Activated CD8-positive, alpha-beta memory T cell treated with anti-CD3 and anti-CD28 coated beads for 4 hours (primary cell): Measurements from ENCODE around the gene GET4.
"Not testable (repeated sequence)": the region's sequence is repeated elsewhere in the genome, so short reads cannot be mapped to it uniquely, and the experiment has no call there.

Experiments used
- DNase-seq, 2 donors: peaks; one replicate each; pipeline ENCODE4 v3.0.0-alpha.2; 2020; ENCODE audit warnings: low read depth in 2 of 2

The GET4 gene

GRCh38 chr7:927031-927671 lies 50.8 kb downstream of the GET4 start:
- DNase-seq, result no peak

DNA sequence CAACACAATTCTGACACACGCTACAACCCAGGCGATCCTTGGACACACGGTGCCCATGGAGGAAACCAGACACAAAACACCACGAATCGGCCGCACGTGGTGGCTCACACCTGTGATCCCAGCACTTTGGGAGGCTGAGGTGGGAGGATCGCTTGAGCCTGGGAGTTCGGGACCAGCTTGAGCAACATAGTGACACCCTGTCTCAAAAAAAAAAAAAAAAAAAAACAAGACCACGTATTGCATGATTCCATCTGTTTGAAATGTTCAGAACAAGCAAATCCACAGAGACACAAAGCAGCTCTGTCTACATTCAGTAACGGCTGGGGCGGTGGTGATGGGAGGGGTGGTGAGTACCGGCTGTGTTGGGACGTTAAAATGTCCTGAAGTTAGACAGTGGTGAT lies 53.0 kb downstream of the GET4 start:
- no peak for DNase-seq

DNA sequence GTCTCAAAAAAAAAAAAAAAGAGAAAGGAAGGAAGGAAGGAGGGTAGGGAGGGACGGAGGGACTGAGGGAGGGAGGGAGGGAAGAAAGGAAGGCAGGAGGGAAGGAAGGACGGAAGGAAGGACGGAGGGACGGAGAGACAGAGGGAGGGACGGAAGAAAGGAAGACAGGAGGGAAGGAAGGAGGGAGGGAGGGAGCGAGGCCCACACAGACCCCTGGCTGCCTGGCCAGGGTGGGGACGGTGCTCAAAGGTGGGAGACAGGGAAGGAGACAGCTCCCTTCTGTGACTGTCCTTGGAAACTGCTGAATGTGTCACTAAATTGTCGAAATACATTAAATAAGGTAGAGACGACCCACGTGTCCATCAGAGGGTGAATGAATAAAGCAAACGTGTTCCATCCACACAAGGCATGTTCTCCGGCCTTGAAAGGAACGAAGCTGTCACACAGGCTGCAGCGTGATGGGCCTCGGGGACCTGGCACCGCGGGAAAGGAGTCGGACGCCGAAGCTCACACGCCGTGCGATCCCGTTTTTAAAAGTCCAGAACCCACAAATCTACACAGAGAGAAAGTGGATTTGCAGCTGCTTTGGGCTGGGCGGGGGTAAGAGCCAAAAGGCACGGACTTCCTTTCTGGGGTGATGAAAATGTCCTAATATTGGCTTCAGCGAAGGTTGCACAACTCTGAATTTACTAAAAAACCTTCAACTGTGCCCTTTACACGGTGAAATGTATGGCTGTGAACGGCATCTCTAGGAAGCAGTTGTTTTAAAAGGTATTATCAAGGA lies 54.8 kb downstream of the GET4 start:
- DNase-seq, result no peak

DNA sequence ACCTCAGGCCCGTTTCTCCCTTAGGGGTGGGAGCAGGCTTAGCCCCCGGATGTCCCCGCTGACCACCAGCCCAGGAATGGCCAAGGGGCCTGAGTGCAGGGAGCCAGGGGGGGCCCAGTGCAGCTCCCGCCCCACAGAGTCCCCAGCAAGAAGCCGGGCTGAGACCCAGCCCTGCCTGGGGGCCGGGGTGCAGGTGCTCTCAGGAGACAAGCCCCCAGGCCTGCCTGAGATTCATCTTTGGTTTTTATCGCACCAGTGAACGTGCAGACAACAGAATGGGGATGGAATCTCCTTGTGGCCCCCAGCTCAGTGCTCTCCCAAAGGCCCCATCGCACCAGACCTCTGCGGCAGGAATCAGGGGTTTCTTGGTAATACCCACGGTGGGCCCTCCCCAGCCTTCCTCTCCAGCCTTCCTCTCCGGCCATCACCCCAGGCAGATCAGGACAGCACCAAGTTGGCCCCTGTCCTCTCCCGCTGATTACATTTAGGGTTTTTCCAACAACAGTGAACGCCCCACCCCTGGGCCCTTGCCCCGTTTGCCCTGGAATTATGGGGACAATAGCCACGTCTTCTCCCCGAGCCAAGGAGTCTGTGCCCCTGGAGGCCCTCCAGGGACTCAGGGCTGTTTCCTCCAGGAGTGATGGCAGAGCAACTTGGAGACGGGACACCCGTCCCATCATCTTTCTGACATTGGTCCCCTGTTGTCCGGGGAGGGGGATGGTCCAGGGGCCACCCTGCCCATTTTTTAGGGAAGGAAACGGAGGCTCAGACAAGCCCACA lies 55.7 kb downstream of the GET4 start:
- no peak for DNase-seq

DNA sequence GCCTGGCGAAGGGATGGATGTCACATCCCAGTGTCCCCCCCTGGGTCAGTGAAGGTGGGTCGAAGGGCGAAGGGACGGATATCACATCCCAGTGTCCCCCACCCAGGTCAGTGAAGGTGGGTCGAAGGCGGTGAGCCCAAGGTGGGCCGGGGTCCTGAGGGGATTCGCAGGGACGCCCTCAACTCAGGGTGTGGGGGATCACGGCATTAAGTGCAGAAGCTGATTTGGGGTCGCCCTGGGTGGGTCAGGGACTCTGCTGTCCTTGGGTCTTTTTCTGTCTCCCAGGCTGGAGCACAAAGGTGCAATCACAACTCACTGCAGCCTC lies 56.3 kb downstream of the GET4 start:
- DNase-seq, result no peak

DNA sequence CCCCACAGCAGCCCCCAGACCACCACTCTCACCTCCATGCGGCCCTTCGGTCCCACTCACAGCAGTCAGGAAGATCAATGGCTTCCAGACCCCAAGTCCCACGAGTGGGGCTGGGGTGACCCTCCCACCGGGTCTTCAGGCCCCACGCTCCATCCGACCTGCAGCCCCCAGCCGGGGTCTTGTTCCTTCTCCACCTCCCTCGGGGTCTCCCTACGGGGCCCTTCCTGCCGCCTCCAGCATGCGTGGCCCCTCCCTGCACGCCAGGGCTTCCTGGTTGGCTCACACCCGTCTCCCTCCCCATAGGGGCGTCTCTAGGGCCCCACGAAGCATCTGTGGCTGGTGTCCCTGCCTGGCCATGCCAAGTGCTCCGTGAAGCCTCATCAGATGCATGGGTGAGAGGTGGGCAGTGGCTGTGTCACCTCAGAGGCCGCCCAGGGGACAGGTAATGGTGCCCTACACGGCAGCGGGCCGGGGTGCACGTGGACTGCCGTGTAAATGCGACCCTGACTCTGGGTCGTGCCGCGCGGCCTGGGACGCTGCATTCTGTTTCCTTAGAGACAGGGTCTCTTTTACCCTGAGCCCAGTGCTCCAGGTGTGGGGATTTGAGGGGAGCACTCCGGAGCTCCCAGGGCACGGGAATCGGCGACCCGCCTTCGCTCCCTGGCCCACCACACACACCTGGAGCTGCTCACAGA lies 58.3 kb downstream of the GET4 start:
- no peak for DNase-seq

GRCh38 chr7:935164-935873 lies 59.0 kb downstream of the GET4 start:
- DNase-seq, result no peak

- DNase-seq, result no peak
Measured at GRCh38 chr7:935874-936385, 59.6 kb downstream of the GET4 start.

GRCh38 chr7:936386-937054 lies 60.2 kb downstream of the GET4 start:
- DNase-seq, result no peak

GRCh38 chr7:937856-938484 lies 61.6 kb downstream of the GET4 start:
- no peak for DNase-seq

DNA sequence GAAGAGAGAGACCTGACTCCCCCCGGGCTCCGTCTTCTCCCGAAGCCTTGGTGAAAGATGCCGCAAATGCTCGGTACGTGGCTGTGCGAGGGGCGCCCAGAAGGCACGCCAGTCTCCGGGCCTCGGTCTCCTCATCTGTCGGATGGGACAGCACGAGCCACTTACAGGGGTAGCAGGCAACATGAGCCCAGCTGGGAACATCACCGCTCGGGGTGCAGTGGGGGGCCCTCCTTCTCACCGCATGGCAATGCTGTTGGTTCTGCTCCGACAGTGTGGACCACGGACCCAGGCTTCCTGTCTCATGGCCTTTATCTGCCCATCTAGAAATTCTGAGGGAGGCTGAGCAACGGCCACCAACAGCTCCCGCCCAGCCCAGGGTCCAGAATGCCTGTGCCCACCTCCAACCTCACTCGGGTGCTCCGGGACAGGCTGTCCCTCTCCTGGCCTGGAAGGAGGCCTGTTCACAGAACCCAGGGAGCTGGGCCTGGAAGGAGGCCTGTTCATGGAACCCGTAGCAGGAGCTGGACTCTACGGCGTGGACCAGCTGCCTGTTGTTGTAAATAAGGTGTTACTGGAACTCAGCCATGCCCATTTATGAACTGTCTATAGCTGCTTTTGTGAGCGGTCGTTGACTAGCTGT lies 62.3 kb downstream of the GET4 start:
- no peak for DNase-seq

DNA sequence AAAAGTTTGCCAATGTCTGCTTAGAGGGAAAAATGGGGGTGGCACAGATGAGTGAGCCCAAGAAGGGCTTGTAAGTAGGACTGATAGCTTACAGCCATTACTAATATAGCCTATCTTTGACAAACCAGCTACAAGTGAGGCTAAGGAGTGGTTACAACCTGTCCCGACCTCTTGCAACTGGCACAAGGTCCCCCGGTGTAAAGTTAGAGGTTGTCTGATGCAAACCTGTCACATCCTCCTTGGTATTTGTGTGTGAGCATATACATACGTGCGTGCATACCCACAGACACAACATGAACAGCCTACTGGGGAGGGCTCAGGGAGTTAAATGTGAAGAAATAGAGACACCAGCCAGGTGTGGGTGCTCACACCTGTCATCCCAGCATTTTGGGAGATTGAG lies 63.5 kb downstream of the GET4 start:
- no peak for DNase-seq

GRCh38 chr7:940599-941408 lies 64.5 kb downstream of the GET4 start:
- no peak for DNase-seq

DNA sequence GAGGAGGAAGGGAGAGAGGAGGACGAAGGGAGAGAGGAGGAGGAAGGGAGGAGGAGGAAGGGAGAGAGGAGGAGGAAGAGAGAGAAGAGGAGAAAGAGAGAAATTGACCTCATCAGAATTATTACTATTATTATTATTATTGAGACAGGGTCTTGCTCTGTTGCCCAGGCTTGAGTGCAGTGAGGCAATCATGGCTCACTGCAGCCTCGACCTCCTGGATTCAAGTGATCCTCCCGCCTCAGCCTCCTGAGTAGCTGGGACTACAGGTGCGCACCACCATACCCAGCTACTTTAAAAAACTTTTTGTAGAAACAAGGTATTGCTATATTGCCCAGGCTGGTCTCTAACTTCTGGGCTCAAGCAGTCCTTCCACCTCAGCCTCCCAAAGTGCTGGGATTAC lies 67.4 kb downstream of the GET4 start:
- not testable (repeated sequence) for DNase-seq

- no peak for DNase-seq
Measured at GRCh38 chr7:944744-945143, 68.4 kb downstream of the GET4 start.

- no peak for DNase-seq
Measured at GRCh38 chr7:945147-945555, 68.8 kb downstream of the GET4 start.

DNA sequence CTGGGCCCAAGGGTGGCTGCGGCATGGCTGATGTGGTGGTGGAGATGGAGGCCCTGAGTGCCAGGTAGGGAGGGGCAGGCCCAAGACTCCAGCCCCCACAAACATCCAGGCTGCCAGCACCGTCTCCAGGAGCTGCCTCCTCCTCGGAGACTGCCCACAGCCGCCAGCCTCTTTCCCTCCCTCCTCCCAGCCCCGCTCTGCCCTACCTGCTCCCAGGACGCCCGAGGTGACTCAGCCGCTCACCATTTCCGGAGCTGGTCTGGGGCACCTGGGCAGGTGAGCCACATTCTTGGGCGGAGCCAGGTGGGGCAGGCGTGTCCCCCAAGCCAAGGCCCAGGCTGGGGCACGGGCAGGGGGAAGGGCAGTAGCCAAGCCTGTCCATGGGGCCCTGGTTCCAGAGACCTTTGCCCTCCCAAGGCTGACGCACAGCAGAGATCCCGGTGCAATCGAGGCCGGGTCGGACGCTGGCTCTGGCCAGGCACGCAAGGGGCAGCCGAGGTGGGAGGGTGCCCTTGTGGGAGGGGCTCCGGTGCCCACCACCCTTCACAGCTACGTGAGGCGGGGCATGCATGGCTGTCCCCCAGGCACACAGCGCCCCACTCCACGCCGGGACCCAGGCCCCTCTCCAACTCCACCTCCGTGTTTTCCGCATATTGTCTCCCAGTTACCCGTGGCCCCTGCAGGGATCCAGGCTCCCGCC lies 69.4 kb downstream of the GET4 start:
- DNase-seq, result no peak
